GM18909 (cell line): ENCODE measurements around the gene SGMS1.
"Not testable (repeated sequence)": the region's sequence is repeated elsewhere in the genome, so short reads cannot be mapped to it uniquely, and the experiment has no call there.

ENCODE experiments used
- ATAC-seq: cut with Tn5 transposase; IDR thresholded peaks from one replicate; pipeline ENCODE4 v1.9.1; 2021; ENCODE audit warnings: mild to moderate bottlenecking; ENCODE audit not compliant: unreplicated experiment, poor library complexity

SGMS1 gene

GRCh38 chr10:50623663-50624412 is at the start of gene SGMS1:
Gene SGMS1 (minus strand): TSS chr10:50623956. CDS start chr10:50344114, 279,842 bp downstream.
- ATAC-seq, result peak; percentile 38

DNA sequence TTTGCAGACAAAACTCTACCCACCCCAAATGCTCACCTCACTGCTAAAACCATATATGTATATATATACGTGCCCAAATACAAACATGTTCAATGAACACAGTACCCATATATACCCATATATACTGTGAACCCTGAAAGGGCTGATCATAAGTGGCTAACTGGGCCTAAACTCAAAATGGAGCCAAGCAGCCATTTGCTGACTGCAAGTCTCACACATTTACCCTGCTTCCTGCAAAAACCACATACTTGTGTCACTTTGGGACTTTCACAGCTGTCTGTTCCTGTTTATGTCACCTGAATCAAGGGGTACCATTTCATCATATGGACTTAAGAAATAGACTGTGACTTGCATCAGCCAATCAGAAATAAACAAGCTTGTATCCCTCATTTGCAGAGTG is 48.4 kb upstream of the SGMS1 start:
- ATAC-seq, result not testable (repeated sequence)

DNA sequence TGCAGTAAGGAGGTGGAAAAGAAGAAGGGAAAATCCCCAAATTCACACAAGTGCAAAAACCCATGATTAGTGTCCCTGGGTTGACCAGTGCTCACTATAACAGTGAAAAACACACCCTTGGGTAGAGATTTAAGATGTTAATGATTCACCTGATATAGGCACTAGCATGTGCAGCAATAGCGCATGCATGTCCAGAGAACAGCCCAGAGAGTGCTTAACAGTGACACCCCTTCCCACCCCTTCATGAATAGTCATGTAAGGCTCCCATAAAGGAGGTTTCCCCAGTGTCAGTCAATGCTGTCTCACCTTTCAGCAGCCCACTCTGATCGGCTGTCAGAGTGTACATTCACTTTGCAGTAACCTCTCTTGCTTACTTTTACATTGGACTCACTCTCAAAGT is 47.9 kb upstream of the SGMS1 start:
- ATAC-seq, result not testable (repeated sequence)

- not testable (repeated sequence) for ATAC-seq
These were observed 46.2 kb upstream of the SGMS1 start for GRCh38 chr10:50669957-50670356.

GRCh38 chr10:50667353-50667752 is 43.6 kb upstream of the SGMS1 start:
- not testable (repeated sequence) for ATAC-seq

- not testable (repeated sequence) for ATAC-seq
These were observed 38.7 kb upstream of the SGMS1 start for GRCh38 chr10:50662420-50662819.

DNA sequence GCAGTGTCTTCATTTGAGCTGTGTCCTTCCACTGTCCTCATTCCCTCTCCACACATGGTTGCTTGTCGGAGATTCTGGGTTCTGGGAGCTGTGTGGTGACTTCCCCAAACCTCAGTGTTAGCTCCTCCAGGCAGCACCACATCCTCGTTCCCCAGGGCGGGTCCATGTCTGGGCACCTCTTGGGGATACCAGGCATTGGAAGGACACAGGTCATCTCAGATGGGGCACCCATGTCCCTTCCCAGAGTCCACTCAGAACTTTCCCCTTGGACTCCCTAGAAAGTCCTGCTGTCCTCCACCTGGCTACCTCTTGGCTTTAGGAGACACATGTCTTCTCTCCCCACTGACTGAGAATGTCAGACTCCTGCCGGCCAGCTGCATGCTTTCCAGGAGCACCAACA is 37.8 kb upstream of the SGMS1 start:
- not testable (repeated sequence) for ATAC-seq

DNA sequence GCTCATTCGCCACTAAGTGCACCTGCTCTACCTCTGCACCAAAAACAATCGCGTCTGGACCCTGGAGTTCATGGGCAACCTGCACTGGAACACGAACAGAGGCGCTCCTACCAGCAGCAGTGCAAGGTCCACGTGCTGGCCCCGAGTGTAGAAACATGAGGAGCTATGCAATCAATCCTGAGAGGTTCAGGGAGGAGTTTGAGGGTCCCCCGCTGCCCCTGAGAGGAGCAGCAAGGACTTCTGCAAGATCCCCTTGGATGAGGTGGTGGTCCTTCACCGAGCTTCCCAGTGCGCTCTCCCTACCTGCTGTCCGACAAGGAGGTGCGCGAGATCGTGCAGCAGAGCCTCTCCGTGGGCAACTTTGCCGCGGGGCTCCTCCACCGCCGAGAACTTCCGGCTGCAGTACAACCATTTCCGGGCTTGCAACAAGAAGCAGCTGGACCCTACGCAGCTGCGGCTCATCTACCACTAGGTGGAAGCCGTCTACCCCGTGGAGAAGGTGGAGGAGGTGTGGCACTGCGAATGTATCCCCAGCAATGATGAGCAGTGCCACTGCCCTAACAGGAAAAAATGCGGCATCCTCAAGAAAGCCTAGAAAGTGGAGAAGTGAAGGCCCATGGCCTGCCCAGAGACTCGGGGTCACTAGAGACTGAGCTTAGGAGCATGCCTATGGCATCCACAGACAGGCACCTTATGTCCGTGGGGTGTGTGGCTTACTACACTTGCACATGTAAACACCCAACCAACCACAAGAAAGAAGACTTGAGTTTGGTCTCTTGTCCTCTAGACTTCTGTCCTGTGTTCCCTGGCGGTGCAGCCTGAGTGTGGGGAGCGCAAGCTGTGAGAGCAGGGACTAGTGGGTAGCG is 36.3 kb upstream of the SGMS1 start:
- ATAC-seq, result peak; percentile 96

- not testable (repeated sequence) for ATAC-seq
These were observed 35.5 kb upstream of the SGMS1 start for GRCh38 chr10:50659016-50659864.

- ATAC-seq, result no peak
These were observed 34.4 kb upstream of the SGMS1 start for GRCh38 chr10:50658165-50658564.

GRCh38 chr10:50653758-50654157 is 30.0 kb upstream of the SGMS1 start:
- ATAC-seq, result no peak

- peak; percentile 31 for ATAC-seq
These were observed 29.4 kb upstream of the SGMS1 start for GRCh38 chr10:50653142-50653541.

- no peak for ATAC-seq
These were observed 28.1 kb upstream of the SGMS1 start for GRCh38 chr10:50651808-50652207.

DNA sequence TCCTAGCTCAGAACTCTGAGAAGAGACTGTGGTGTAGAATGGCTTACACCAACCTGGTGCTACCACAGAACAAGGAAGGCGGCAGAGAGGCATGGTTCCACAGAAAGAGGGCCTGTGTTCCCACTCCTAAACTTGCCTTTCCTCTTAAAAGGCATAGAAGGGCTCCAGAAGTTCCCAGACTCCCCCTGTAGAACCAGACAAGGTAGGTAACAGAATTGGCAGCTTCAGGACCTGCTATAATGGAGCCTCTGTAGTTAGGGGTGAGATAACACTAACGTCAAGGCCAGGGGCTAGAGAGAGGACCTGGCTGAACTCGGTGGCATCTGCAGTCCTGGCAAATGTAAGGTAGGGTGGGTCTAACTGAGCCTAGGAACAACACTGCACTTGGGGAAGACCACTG is 26.7 kb upstream of the SGMS1 start:
- no peak for ATAC-seq

DNA sequence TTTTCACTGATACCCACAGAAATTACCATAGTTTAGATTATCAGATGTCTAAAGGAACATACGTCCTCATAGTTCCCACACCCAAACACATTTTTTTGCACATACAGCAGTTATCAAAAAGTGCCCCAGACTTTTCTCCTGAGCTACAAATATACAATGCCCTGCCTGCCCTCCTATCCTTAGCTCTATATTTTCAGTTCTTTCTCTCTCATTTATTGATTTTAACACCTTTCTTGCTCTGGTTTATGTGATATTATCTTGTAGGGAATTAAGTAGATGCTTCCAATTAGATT is 25.1 kb upstream of the SGMS1 start:
- ATAC-seq, result no peak

DNA sequence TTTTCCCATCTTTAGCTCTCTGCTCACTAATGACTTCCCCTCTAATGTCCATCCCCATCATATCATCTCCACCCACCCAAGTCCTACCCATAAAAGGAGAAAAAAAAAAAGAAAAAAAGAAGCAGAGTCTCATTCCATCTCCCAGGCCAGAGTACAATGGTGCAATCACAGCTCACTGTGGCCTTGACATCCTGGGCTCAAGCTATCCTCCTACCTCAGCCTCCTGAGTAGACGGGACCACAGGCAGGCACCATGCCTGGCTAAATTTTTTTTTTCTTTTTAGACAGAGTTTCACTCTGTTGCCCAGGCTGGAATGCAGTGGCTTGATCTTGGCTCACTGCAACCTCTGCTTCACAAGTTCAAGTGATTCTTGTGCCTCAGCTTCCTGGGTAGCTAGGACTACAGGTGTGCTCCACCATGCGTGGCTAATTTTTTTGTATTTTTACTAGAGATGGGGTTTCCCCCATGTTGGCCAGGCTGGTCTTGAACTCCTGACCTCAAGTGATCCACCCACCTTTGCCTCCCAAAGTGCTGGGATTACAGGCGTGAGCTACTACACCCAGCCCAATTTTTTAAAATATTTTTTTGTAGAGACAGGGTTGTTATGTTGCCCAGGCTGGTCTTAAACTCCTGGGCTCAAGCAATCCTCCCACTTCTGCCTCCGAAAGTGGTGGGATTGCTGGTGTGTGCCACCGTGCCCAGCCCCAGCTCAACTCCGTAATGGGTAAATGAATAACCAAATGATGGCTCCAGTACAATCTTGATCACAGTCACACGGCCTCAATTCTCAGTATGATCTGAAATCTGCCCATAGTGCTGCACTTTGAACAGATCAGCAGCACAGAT is 24.6 kb upstream of the SGMS1 start:
- ATAC-seq, result peak; percentile 88

DNA sequence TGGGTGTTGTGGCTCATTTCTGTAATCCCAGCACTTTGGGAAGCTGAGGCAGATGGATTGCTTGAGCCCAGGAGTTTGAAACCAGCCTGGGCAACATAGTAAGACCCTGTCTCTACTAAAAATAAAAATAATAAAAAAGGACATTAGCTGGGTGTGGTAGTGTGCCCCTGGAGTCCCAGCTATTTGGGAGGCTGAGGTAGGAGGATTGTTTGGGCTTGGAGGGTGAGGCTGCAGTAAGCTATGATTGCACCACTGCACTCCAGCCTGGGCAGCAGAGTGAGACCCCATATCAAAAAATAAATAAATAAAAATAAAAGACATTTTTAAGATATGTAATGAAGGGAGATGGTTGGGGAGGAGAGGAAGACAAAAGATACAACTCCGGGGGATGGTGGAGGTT is 23.6 kb upstream of the SGMS1 start:
- ATAC-seq, result not testable (repeated sequence)

- ATAC-seq, result no peak
These were observed 21.5 kb upstream of the SGMS1 start for GRCh38 chr10:50645236-50645635.

DNA sequence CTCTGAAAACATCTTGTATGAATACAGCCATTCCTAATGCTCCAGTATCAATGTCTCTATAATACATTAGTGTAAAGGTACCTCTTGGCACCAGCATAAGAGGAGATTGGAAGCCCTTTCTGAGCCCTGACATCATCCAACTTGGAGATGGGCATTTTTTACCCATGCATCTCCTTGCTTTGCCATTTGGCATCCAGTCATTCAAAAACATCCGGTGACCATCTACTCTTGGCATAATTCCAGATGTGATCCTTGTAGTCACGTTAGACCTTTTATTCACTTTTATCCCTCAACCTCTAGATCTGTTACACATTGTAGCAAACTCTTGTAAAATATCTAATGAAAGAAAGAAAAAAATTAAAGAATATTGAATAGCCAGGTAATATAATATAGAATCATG is 17.9 kb upstream of the SGMS1 start:
- ATAC-seq, result no peak

GRCh38 chr10:50640238-50640637 is 16.5 kb upstream of the SGMS1 start:
- ATAC-seq, result no peak
